LoVo (cell line): Measurements from ENCODE around the gene MAP6.

Experiments used
- DNase-seq: peaks from one replicate; pipeline ENCODE4 v3.0.0-alpha.2; 2016; ENCODE audit warnings: low spot score

Gene MAP6

GRCh38 chr11:75567971-75568370 lies 100.9 kb downstream of the MAP6 start:
- DNase-seq, result no peak

- DNase-seq, result no peak
Measured at GRCh38 chr11:75566763-75567279, 102.0 kb downstream of the MAP6 start.

- DNase-seq, result no peak
Measured at GRCh38 chr11:75565916-75566762, 102.7 kb downstream of the MAP6 start.

- no peak for DNase-seq
Measured at GRCh38 chr11:75565221-75565814, 103.5 kb downstream of the MAP6 start.

- no peak for DNase-seq
Measured at GRCh38 chr11:75563978-75564552, 104.8 kb downstream of the MAP6 start.

GRCh38 chr11:75563501-75563977 lies 105.3 kb downstream of the MAP6 start:
- DNase-seq, result no peak

- DNase-seq, result peak; percentile 38
Measured at GRCh38 chr11:75562836-75563484, 105.9 kb downstream of the MAP6 start.

GRCh38 chr11:75562048-75562835 lies 106.6 kb downstream of the MAP6 start, which contains the start of gene SERPINH1:
SERPINH1 (plus strand) TSS chr11:75562253; CDS start chr11:75566350, 4,097 bp downstream.
- peak; percentile 86 for DNase-seq

GRCh38 chr11:75561426-75562047 lies 107.3 kb downstream of the MAP6 start:
- no peak for DNase-seq

- no peak for DNase-seq
Measured at GRCh38 chr11:75560644-75561043, 108.2 kb downstream of the MAP6 start.

- no peak for DNase-seq
Measured at GRCh38 chr11:75558939-75559843, 109.6 kb downstream of the MAP6 start.

GRCh38 chr11:75557666-75558494 lies 111.0 kb downstream of the MAP6 start:
- no peak for DNase-seq

- DNase-seq, result no peak
Measured at GRCh38 chr11:75556275-75556674, 112.6 kb downstream of the MAP6 start.

GRCh38 chr11:75555079-75555811 lies 113.6 kb downstream of the MAP6 start:
- DNase-seq, result no peak

GRCh38 chr11:75554258-75555022 lies 114.4 kb downstream of the MAP6 start:
- DNase-seq, result no peak

GRCh38 chr11:75553889-75554257 lies 115.0 kb downstream of the MAP6 start:
- DNase-seq, result no peak

- no peak for DNase-seq
Measured at GRCh38 chr11:75553182-75553581, 115.7 kb downstream of the MAP6 start.
